Inferior parietal cortex (tissue), 1 donor: ENCODE data around the gene TMEM269.

Source experiments
- DNase-seq: peaks from one replicate; pipeline ENCODE4 v3.0.0-alpha.2; 2016; ENCODE audit errors: extremely low spot score

Gene TMEM269

GRCh38 chr1:42848823-42849537 lies 64.2 kb downstream of the TMEM269 start:
- DNase-seq = no peak

- DNase-seq = no peak
These were observed 65.2 kb downstream of the TMEM269 start for GRCh38 chr1:42849944-42850343.
